Measurements from ENCODE around the gene LITAFD. TPM values are rescaled to one million over a fixed set of nuclear protein-coding genes. Genes with fewer than 3 reads are reported as not detected.
A peak's percentile ranks its signal among the peaks of the same experiment; 100 is the strongest.

LITAFD gene
- total RNA-seq, 1 donor from 2014 or later = not detected

GRCh38 chr16:8862309-8863130, 19.6 kb upstream of the LITAFD start:
- Mint-ChIP-seq H3K36me3 (ENCODE audit: low read depth) (peaks cover 11% of the 10 kb centered on the region), H3K4me3 (no peak overlapping the region), H3K4me1 (ENCODE audit: low read depth) (peaks cover 35% of the 10 kb centered on the region)

GRCh38 chr16:8863594-8864424, 18.3 kb upstream of the LITAFD start:
- intact Hi-C loops (cut with micrococcal nuclease) = loop anchor here (10.0 kb wide), 1 partner anchor 1881 kb away; the partner anchor contains the start of gene NUBP1
- H3K4me1 Mint-ChIP-seq (ENCODE audit: low read depth) = peaks cover 37% of the 10 kb centered on the region
- no peak overlapping the region for H3K4me3 Mint-ChIP-seq
- H3K9me3 Mint-ChIP-seq = no peaks in the 10 kb centered on the region
- H3K27ac Mint-ChIP-seq = no peak overlapping the region
- no peaks in the 10 kb centered on the region for H3K27me3 Mint-ChIP-seq (ENCODE audit: insufficient read depth)
- peaks cover 7% of the 10 kb centered on the region for H3K36me3 Mint-ChIP-seq (ENCODE audit: low read depth)
- no peak for DNase-seq (ENCODE audit: low spot score)

More at GRCh38 chr16:8862309-8863130, 19.6 kb upstream of the LITAFD start:
- H3K27ac Mint-ChIP-seq = no peak overlapping the region
- H3K27me3 Mint-ChIP-seq (ENCODE audit: insufficient read depth) = no peaks in the 10 kb centered on the region
- no peak for DNase-seq (ENCODE audit: low spot score)
- intact Hi-C loops (cut with micrococcal nuclease) = loop anchor here (10.0 kb wide), 1 partner anchor 1882 kb away; the partner anchor contains the start of gene NUBP1
- no peaks in the 10 kb centered on the region for H3K9me3 Mint-ChIP-seq

- Mint-ChIP-seq H3K27ac (peak overlapping the region; percentile 47), H3K36me3 (ENCODE audit: low read depth) (peaks cover 5% of the 10 kb centered on the region), H3K4me1 (ENCODE audit: low read depth) (peaks cover 43% of the 10 kb centered on the region), H3K27me3 (ENCODE audit: insufficient read depth) (no peaks in the 10 kb centered on the region), H3K4me3 (no peak overlapping the region), H3K9me3 (no peaks in the 10 kb centered on the region)
- intact Hi-C loops (cut with micrococcal nuclease) = loop anchor here (5.0 to 10.0 kb wide), 3 partner anchors 47 to 1880 kb away; partner anchors contain the start of gene NUBP1
- no peak for DNase-seq (ENCODE audit: low spot score)
Measured at GRCh38 chr16:8864480-8865110, 17.6 kb upstream of the LITAFD start.

- Mint-ChIP-seq H3K4me1 (ENCODE audit: low read depth) (peaks cover 43% of the 10 kb centered on the region), H3K27ac (peak overlapping the region; percentile 47), H3K27me3 (ENCODE audit: insufficient read depth) (no peaks in the 10 kb centered on the region), H3K36me3 (ENCODE audit: low read depth) (peaks cover 5% of the 10 kb centered on the region), H3K9me3 (no peaks in the 10 kb centered on the region), H3K4me3 (peak overlapping the region; percentile 83)
- no peak for DNase-seq (ENCODE audit: low spot score)
- intact Hi-C loops (cut with micrococcal nuclease) = loop anchor here (5.0 to 10.0 kb wide), 3 partner anchors 48 to 1879 kb away; partner anchors contain the start of gene NUBP1
Measured at GRCh38 chr16:8865145-8865882, 16.8 kb upstream of the LITAFD start.

GRCh38 chr16:8866118-8866883, 15.8 kb upstream of the LITAFD start:
- H3K4me3 Mint-ChIP-seq = peak overlapping the region; percentile 83
- H3K27ac Mint-ChIP-seq = peak overlapping the region; percentile 50
- no peak for DNase-seq (ENCODE audit: low spot score)
- intact Hi-C loops (cut with micrococcal nuclease) = loop anchor here (5.0 to 10.0 kb wide), 3 partner anchors 49 to 1878 kb away; partner anchors contain the start of gene NUBP1
- H3K36me3 Mint-ChIP-seq (ENCODE audit: low read depth) = peaks cover 5% of the 10 kb centered on the region
- no peaks in the 10 kb centered on the region for H3K9me3 Mint-ChIP-seq
- H3K27me3 Mint-ChIP-seq (ENCODE audit: insufficient read depth) = no peaks in the 10 kb centered on the region
- H3K4me1 Mint-ChIP-seq (ENCODE audit: low read depth) = peaks cover 51% of the 10 kb centered on the region

- Mint-ChIP-seq H3K4me1 (ENCODE audit: low read depth) (peaks cover 52% of the 10 kb centered on the region), H3K27me3 (ENCODE audit: insufficient read depth) (no peaks in the 10 kb centered on the region), H3K9me3 (no peaks in the 10 kb centered on the region), H3K36me3 (ENCODE audit: low read depth) (peaks cover 5% of the 10 kb centered on the region), H3K4me3 (peak overlapping the region; percentile 92), H3K27ac (peak overlapping the region; percentile 90)
- intact Hi-C loops (cut with micrococcal nuclease) = loop anchor here (5.0 to 10.0 kb wide), 3 partner anchors 50 to 1878 kb away; partner anchors contain the start of gene NUBP1
- DNase-seq (ENCODE audit: low spot score) = no peak
Measured at GRCh38 chr16:8866884-8867215, 15.3 kb upstream of the LITAFD start.

- Mint-ChIP-seq H3K27me3 (ENCODE audit: insufficient read depth) (no peaks in the 10 kb centered on the region), H3K4me3 (peak overlapping the region; percentile 92), H3K4me1 (ENCODE audit: low read depth) (peaks cover 48% of the 10 kb centered on the region), H3K27ac (peak overlapping the region; percentile 90), H3K9me3 (no peaks in the 10 kb centered on the region), H3K36me3 (ENCODE audit: low read depth) (peaks cover 2% of the 10 kb centered on the region)
- intact Hi-C loops (cut with micrococcal nuclease) = loop anchor here (5.0 to 10.0 kb wide), 3 partner anchors 50 to 1877 kb away; partner anchors contain the start of gene NUBP1
- peak; percentile 8 for DNase-seq (ENCODE audit: low spot score)
Measured at GRCh38 chr16:8867216-8867931, 14.8 kb upstream of the LITAFD start.

GRCh38 chr16:8867932-8868415, 14.2 kb upstream of the LITAFD start:
- H3K36me3 Mint-ChIP-seq (ENCODE audit: low read depth) = peaks cover 2% of the 10 kb centered on the region
- no peak for DNase-seq (ENCODE audit: low spot score)
- peak overlapping the region; percentile 90 for H3K27ac Mint-ChIP-seq
- no peaks in the 10 kb centered on the region for H3K27me3 Mint-ChIP-seq (ENCODE audit: insufficient read depth)
- intact Hi-C loops (cut with micrococcal nuclease) = loop anchor here (1.0 to 10.0 kb wide), 7 partner anchors 51 to 1877 kb away; partner anchors contain the start of genes ABAT, HAPSTR1, METTL22 and NUBP1
- H3K4me1 Mint-ChIP-seq (ENCODE audit: low read depth) = peaks cover 46% of the 10 kb centered on the region
- no peaks in the 10 kb centered on the region for H3K9me3 Mint-ChIP-seq
- H3K4me3 Mint-ChIP-seq = peak overlapping the region; percentile 92

- Mint-ChIP-seq H3K4me3 (peak within 1 kb of the TSS; percentile 94), H3K9me3 (no peaks in the 10 kb centered on the region), H3K27me3 (ENCODE audit: insufficient read depth) (no peaks in the 10 kb centered on the region), H3K4me1 (ENCODE audit: low read depth) (peaks cover 46% of the 10 kb centered on the region), H3K36me3 (ENCODE audit: low read depth) (peaks cover 2% of the 10 kb centered on the region), H3K27ac (peak within 1 kb of the TSS; percentile 96)
- intact Hi-C loops (cut with micrococcal nuclease) = loop anchor here (1.0 to 10.0 kb wide), 8 partner anchors 12 to 1876 kb away; partner anchors contain the start of genes ABAT, HAPSTR1, METTL22 and NUBP1
- peak; percentile 79 for DNase-seq (ENCODE audit: low spot score)
Measured at GRCh38 chr16:8868416-8869211, 13.5 kb upstream of the LITAFD start, which contains the start of gene CARHSP1. CARHSP1 (minus strand) TSS chr16:8869006; CDS start chr16:8859328, 9,678 bp downstream.
